Hepatocyte (in vitro differentiated cells): Measurements from ENCODE around the gene MDH1B. TPM values are rescaled to one million over a fixed set of nuclear protein-coding genes. Genes with fewer than 3 reads are reported as not detected.

Experiments
- DNase-seq: peaks from one replicate; pipeline ENCODE4 v3.0.0-alpha.2; 2016; ENCODE audit warnings: low spot score
- H2AFZ ChIP-seq: fragments of 200-600 bp; sonication (generic); 2 replicates; pipeline ENCODE4 v1.6.0; 2016; ENCODE audit warnings: antibody characterized with exemption, mild to moderate bottlenecking
- H3K27ac ChIP-seq: fragments of 200-600 bp; sonication (generic); 2 replicates; pipeline ENCODE4 v1.5.1; 2016; ENCODE audit warnings: mild to moderate bottlenecking
- H3K27me3 ChIP-seq: fragments of 200-600 bp; sonication (generic); 2 replicates; pipeline ENCODE4 v1.6.1; 2016
- H3K36me3 ChIP-seq: fragments of 200-600 bp; sonication (generic); replicated peaks from 2 replicates; pipeline ENCODE4 v1.5.1; 2016; ENCODE audit warnings: low read depth; ENCODE audit not compliant: insufficient read depth
- H3K4me1 ChIP-seq: fragments of 200-600 bp; sonication (generic); 2 replicates; pipeline ENCODE4 v1.5.1; 2016; ENCODE audit warnings: mild to moderate bottlenecking, moderate library complexity; ENCODE audit not compliant: insufficient read depth
- H3K4me2 ChIP-seq: fragments of 200-600 bp; sonication (generic); 2 replicates; pipeline ENCODE4 v1.6.0; 2016
- H3K4me3 ChIP-seq: fragments of 200-600 bp; sonication (generic); 2 replicates; pipeline ENCODE4 v1.5.1; 2016; ENCODE audit warnings: mild to moderate bottlenecking
- H3K79me2 ChIP-seq: fragments of 200-600 bp; sonication (generic); 2 replicates; pipeline ENCODE4 v1.6.0; 2017; ENCODE audit warnings: mild to moderate bottlenecking
- H3K9me2 ChIP-seq: fragments of 200-600 bp; sonication (generic); replicated peaks from 2 replicates; pipeline ENCODE4 v1.6.0; 2017; ENCODE audit warnings: mild to moderate bottlenecking; ENCODE audit not compliant: insufficient read depth
- H3K9me3 ChIP-seq: fragments of 200-600 bp; sonication (generic); 2 replicates; pipeline ENCODE4 v1.5.1; 2016; ENCODE audit warnings: low read depth, mild to moderate bottlenecking
- H4K20me1 ChIP-seq: fragments of 200-600 bp; sonication (generic); 2 replicates; pipeline ENCODE4 v1.6.0; 2016; ENCODE audit warnings: mild to moderate bottlenecking; ENCODE audit not compliant: insufficient read depth, poor library complexity, severe bottlenecking
- CTCF ChIP-seq: fragments of 200-600 bp; sonication (generic); IDR thresholded peaks from 2 replicates; pipeline ENCODE4 v1.5.1; 2016; ENCODE audit warnings: antibody characterized with exemption, mild to moderate bottlenecking; ENCODE audit not compliant: poor library complexity
- EZH2 ChIP-seq: fragments of 200-600 bp; sonication (generic); IDR thresholded peaks from 2 replicates; pipeline ENCODE4 v1.6.1; 2016; ENCODE audit warnings: antibody characterized with exemption, mild to moderate bottlenecking, borderline replicate concordance
- EZH2phosphoT487 ChIP-seq: fragments of 200-600 bp; sonication (generic); IDR thresholded peaks from one replicate; pipeline ENCODE4 v1.6.1; 2018; ENCODE audit warnings: antibody characterized with exemption, mild to moderate bottlenecking, low read depth, moderate library complexity; ENCODE audit not compliant: unreplicated experiment, severe bottlenecking
- WGBS: methylation state at CpG from one replicate; pipeline ENCODE4 v1.1.6; 2016; ENCODE audit warnings: low lambda C conversion rate; ENCODE audit errors: missing lambda C conversion rate; 5-methylcytosine and 5-hydroxymethylcytosine counted together
- polyA plus RNA-seq: library from polyadenylated mRNA; unstranded; fragments of >200 nt; fragmentation: Nextera tagmentation; extraction: Ambion mirVana; gene quantifications from 2 replicates; pipeline ENCODE4 v1.2.1, GENCODE V29; 2016
- total RNA-seq: library from RNA; depleted of rRNA; stranded (reverse); fragments of >200 nt; gene quantifications from 2 replicates; pipeline ENCODE4 v1.2.3, GENCODE V29; 2014

The MDH1B gene
- total and polyA plus RNA-seq, 2 experiments from 2014 or later: 0.07 to 0.35 TPM

- peak; percentile 68 for DNase-seq
Measured at GRCh38 chr2:206693399-206694137, 71.6 kb downstream of the MDH1B start.

GRCh38 chr2:206692971-206693370 lies 72.2 kb downstream of the MDH1B start:
- WGBS: 87% methylated on average over 7 of the region's 7 CpGs

More at GRCh38 chr2:206693399-206694137, 71.6 kb downstream of the MDH1B start:
- Histone ChIP-seq H3K36me3 (no peaks in the 10 kb centered on the region), H3K27ac (no peak overlapping the region), H4K20me1 (no peaks in the 10 kb centered on the region), H3K4me2 (no peak overlapping the region), H3K4me3 (no peak overlapping the region), H3K4me1 (no peaks in the 10 kb centered on the region), H3K27me3 (no peaks in the 10 kb centered on the region), H3K9me2 (no peaks in the 10 kb centered on the region), H3K79me2 (no peaks in the 10 kb centered on the region), H3K9me3 (no peaks in the 10 kb centered on the region), H2AFZ (no peak overlapping the region)
- peak; percentile 71 for TF ChIP-seq CTCF
- no peak for TF ChIP-seq EZH2
- 28% methylated on average over 5 of the region's 5 CpGs for WGBS

GRCh38 chr2:206688990-206689389 lies 76.1 kb downstream of the MDH1B start:
- H3K4me1 ChIP-seq: no peaks in the 10 kb centered on the region
- no peaks in the 10 kb centered on the region for H3K79me2 ChIP-seq
- H3K27ac ChIP-seq: no peak overlapping the region
- DNase-seq: no peak
- H2AFZ ChIP-seq: no peak overlapping the region
- H3K9me3 ChIP-seq: no peaks in the 10 kb centered on the region
- WGBS: 90% methylated on average over 1 of the region's 1 CpG
- H3K4me2 ChIP-seq: no peak overlapping the region
- no peaks in the 10 kb centered on the region for H4K20me1 ChIP-seq
- TF ChIP-seq EZH2 (no peak), CTCF (no peak), EZH2phosphoT487 (no peak)
- H3K4me3 ChIP-seq: no peak overlapping the region
- H3K9me2 ChIP-seq: no peaks in the 10 kb centered on the region
- no peaks in the 10 kb centered on the region for H3K36me3 ChIP-seq
- H3K27me3 ChIP-seq: peaks cover 7% of the 10 kb centered on the region

More at GRCh38 chr2:206692971-206693370, 72.2 kb downstream of the MDH1B start:
- Histone ChIP-seq H4K20me1 (no peaks in the 10 kb centered on the region), H3K79me2 (no peaks in the 10 kb centered on the region), H3K36me3 (no peaks in the 10 kb centered on the region), H3K4me3 (no peak overlapping the region), H3K4me1 (no peaks in the 10 kb centered on the region), H2AFZ (no peak overlapping the region), H3K27ac (no peak overlapping the region), H3K4me2 (no peak overlapping the region), H3K9me2 (no peaks in the 10 kb centered on the region), H3K27me3 (no peaks in the 10 kb centered on the region), H3K9me3 (no peaks in the 10 kb centered on the region)
- DNase-seq: no peak
- TF ChIP-seq EZH2: no peak
- no peak for TF ChIP-seq EZH2phosphoT487
- TF ChIP-seq CTCF: no peak
